Keratinocyte (primary cell): ENCODE measurements around the gene SLC25A12.

Experiments
- EZH2 ChIP-seq: IDR thresholded peaks from one replicate; pipeline ENCODE4 v1.6.1; 2012; ENCODE audit warnings: inconsistent platforms, mild to moderate bottlenecking, low read length, moderate library complexity
- TF ChIP-seq, protein P1 (sequence below), 3 experiments: IDR thresholded peaks in 1 of 3; conservative IDR thresholded peaks in 1 of 3; optimal IDR thresholded peaks in 1 of 3; 2 replicates in 2 of 3; 3 replicates in 1 of 3; pipeline versions ENCODE3 to v1.5.1; 2011; ENCODE audit warnings: low read length in 3 of 3, mild to moderate bottlenecking in 3 of 3, moderate library complexity in 2 of 3, control low read depth in 1 of 3, inconsistent platforms in 1 of 3; ENCODE audit not compliant: insufficient read depth in 2 of 3; ENCODE audit errors: extremely low read depth in 1 of 3

DNA sequence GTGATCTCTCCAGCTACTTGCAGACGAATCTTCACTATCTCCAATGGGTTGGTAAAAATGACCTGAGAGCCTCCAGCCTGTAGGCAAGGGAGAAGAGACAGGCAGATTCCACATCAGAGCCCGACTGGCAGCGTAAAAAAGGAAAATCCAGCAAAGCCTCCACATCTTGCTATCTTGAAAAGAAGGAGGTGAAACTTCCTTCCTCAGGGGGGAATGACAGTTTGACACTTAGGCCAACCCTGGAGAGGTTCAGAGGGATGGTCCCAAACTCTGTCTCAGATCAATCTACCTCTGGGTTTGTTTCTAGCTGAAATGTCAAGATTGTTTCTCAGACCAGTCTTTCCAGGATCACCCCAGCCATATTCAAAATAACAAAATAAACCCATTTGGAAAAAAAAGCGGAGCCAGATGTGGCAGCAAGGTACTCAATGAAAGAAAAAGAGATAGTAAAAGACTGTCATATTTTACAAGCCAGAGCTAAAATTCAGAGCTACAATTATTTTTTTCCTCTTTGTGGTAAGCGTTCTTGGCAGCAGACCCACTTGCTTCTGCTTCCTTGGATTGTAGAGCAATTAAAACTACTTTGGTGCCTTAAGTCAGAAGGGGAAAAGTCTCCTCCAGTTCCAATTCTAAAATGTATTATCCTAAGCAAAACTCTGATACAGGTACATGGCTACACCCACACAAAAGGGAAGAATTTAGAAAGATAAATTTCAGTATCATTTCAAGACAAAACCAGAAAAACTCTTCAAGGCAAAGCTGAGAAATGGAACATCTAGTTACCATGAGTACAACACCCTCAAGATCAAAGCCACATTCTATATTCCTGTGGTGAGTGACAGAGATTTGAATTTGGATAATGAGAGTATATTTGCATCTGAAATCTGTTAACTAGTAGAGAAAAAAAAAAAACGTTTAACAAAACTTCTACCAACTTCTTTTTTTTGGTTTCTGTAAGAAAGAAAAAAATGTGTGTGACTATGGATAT is 100.1 kb downstream of the SLC25A12 start:
- TF ChIP-seq, protein P1, sequence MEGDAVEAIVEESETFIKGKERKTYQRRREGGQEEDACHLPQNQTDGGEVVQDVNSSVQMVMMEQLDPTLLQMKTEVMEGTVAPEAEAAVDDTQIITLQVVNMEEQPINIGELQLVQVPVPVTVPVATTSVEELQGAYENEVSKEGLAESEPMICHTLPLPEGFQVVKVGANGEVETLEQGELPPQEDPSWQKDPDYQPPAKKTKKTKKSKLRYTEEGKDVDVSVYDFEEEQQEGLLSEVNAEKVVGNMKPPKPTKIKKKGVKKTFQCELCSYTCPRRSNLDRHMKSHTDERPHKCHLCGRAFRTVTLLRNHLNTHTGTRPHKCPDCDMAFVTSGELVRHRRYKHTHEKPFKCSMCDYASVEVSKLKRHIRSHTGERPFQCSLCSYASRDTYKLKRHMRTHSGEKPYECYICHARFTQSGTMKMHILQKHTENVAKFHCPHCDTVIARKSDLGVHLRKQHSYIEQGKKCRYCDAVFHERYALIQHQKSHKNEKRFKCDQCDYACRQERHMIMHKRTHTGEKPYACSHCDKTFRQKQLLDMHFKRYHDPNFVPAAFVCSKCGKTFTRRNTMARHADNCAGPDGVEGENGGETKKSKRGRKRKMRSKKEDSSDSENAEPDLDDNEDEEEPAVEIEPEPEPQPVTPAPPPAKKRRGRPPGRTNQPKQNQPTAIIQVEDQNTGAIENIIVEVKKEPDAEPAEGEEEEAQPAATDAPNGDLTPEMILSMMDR (optimal IDR thresholded peaks at IDR 0.05 in 1 of 3, IDR thresholded peaks at IDR 0.05 in 1 of 3, conservative IDR thresholded peaks at IDR 0.05 in 1 of 3; ENCODE audit: extremely low read depth in 1 of 3, insufficient read depth in 2 of 3, low read length in 3 of 3), result no peak
- TF ChIP-seq EZH2, result no peak
